ENCODE results near the gene METTL25. TPM values are rescaled to one million over a fixed set of nuclear protein-coding genes. Genes with fewer than 3 reads are reported as not detected.

METTL25 gene
- total RNA-seq, 1 experiment from 2014 or later, result 5.1 TPM

- Histone ChIP-seq H3K4me1 (ENCODE audit: insufficient read depth, low read length) (no peaks in the 10 kb centered on the region), H3K79me2 (ENCODE audit: low read length) (no peaks in the 10 kb centered on the region), H4K20me1 (ENCODE audit: low read length) (no peaks in the 10 kb centered on the region), H3K27me3 (ENCODE audit: low read length) (no peaks in the 10 kb centered on the region), H3K9ac (ENCODE audit: low read length) (no peak overlapping the region), H3K36me3 (ENCODE audit: low read depth, low read length) (no peaks in the 10 kb centered on the region), H2AFZ (ENCODE audit: low read length) (no peak overlapping the region), H3K27ac (ENCODE audit: low read length) (no peak overlapping the region), H3K9me3 (ENCODE audit: low read length) (no peaks in the 10 kb centered on the region), H3K4me2 (ENCODE audit: low read length) (no peak overlapping the region), H3K4me3 (ENCODE audit: low read length) (no peak overlapping the region), H3F3A (ENCODE audit: low read length, unreplicated experiment) (no peaks in the 10 kb centered on the region), H3K9me2 (replicated peaks; ENCODE audit: low read length) (no peaks in the 10 kb centered on the region)
- ATAC-seq (no peak), DNase-seq (peak; percentile 12)
- ChIA-PET POLR2A (ENCODE audit: unreplicated experiment) (no interaction called here), CTCF (no interaction called here)
- BruUV-seq (replicated peaks), result no TSS peak
- intact Hi-C loops (cut with micrococcal nuclease), result no loop called here
- TF ChIP-seq EZH2phosphoT487 (IDR thresholded peaks at IDR 0.05; ENCODE audit: borderline replicate concordance, low read length), result no peak
- TF ChIP-seq, protein P1, sequence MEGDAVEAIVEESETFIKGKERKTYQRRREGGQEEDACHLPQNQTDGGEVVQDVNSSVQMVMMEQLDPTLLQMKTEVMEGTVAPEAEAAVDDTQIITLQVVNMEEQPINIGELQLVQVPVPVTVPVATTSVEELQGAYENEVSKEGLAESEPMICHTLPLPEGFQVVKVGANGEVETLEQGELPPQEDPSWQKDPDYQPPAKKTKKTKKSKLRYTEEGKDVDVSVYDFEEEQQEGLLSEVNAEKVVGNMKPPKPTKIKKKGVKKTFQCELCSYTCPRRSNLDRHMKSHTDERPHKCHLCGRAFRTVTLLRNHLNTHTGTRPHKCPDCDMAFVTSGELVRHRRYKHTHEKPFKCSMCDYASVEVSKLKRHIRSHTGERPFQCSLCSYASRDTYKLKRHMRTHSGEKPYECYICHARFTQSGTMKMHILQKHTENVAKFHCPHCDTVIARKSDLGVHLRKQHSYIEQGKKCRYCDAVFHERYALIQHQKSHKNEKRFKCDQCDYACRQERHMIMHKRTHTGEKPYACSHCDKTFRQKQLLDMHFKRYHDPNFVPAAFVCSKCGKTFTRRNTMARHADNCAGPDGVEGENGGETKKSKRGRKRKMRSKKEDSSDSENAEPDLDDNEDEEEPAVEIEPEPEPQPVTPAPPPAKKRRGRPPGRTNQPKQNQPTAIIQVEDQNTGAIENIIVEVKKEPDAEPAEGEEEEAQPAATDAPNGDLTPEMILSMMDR (conservative IDR thresholded peaks at IDR 0.05; ENCODE audit: low read depth, low read length), result no peak
- TF ChIP-seq EZH2 (IDR thresholded peaks at IDR 0.05; ENCODE audit: low read length, unreplicated experiment), result no peak
These were observed 66.9 kb downstream of the METTL25 start for GRCh38 chr12:82425241-82425640.

DNA sequence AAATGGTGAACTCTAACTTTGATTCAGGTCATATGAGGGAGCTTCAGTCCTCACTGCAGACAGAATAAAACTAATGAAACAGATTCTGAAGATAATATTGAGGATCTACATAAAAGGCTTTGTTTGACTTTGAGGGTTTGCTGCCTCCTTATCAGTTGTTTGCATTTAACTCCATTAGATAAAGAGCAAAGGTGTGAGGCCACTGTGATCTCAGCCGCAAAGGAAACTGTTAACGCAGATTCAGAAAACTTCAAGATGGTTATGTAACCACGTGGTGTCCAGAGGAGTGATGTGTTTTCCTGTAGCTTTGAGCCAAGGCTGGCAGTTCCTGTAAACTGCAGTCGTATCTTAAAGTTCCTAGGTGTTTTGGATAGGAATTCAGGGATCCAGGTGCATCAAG lies 67.8 kb downstream of the METTL25 start:
- no peaks in the 10 kb centered on the region for H3K4me1 ChIP-seq (ENCODE audit: insufficient read depth, low read length)
- no peak for DNase-seq
- no peaks in the 10 kb centered on the region for H3K27me3 ChIP-seq (ENCODE audit: low read length)
- no peak overlapping the region for H3K4me3 ChIP-seq (ENCODE audit: low read length)
- no peaks in the 10 kb centered on the region for H4K20me1 ChIP-seq (ENCODE audit: low read length)
- no peak overlapping the region for H3K4me2 ChIP-seq (ENCODE audit: low read length)
- CTCF ChIA-PET, result no interaction called here
- no peaks in the 10 kb centered on the region for H3K36me3 ChIP-seq (ENCODE audit: low read depth, low read length)
- intact Hi-C loops (cut with micrococcal nuclease), result no loop called here
- H3K9me2 ChIP-seq (replicated peaks; ENCODE audit: low read length), result no peaks in the 10 kb centered on the region
- H3F3A ChIP-seq (ENCODE audit: low read length, unreplicated experiment), result no peaks in the 10 kb centered on the region
- no peak overlapping the region for H2AFZ ChIP-seq (ENCODE audit: low read length)
- no TSS peak for BruUV-seq (replicated peaks)
- POLR2A ChIA-PET (ENCODE audit: unreplicated experiment), result no interaction called here
- ATAC-seq, result no peak
- no peaks in the 10 kb centered on the region for H3K79me2 ChIP-seq (ENCODE audit: low read length)
- no peaks in the 10 kb centered on the region for H3K9me3 ChIP-seq (ENCODE audit: low read length)
- no peak overlapping the region for H3K27ac ChIP-seq (ENCODE audit: low read length)
- TF ChIP-seq EZH2 (IDR thresholded peaks at IDR 0.05; ENCODE audit: low read length, unreplicated experiment) (no peak), EZH2phosphoT487 (IDR thresholded peaks at IDR 0.05; ENCODE audit: borderline replicate concordance, low read length) (no peak)
- TF ChIP-seq, protein P1 (conservative IDR thresholded peaks at IDR 0.05; ENCODE audit: low read depth, low read length), result no peak
- no peak overlapping the region for H3K9ac ChIP-seq (ENCODE audit: low read length)

- H3K9ac ChIP-seq (ENCODE audit: low read length), result no peak overlapping the region
- intact Hi-C loops (cut with micrococcal nuclease), result no loop called here
These were observed 68.3 kb downstream of the METTL25 start for GRCh38 chr12:82426586-82426985.

More at GRCh38 chr12:82426586-82426985, 68.3 kb downstream of the METTL25 start:
- ATAC-seq (no peak), DNase-seq (no peak)
- Histone ChIP-seq H3K27me3 (ENCODE audit: low read length) (no peaks in the 10 kb centered on the region), H4K20me1 (ENCODE audit: low read length) (no peaks in the 10 kb centered on the region), H3K4me3 (ENCODE audit: low read length) (no peak overlapping the region), H3K9me2 (replicated peaks; ENCODE audit: low read length) (no peaks in the 10 kb centered on the region), H3K36me3 (ENCODE audit: low read depth, low read length) (no peaks in the 10 kb centered on the region), H3K27ac (ENCODE audit: low read length) (no peak overlapping the region), H2AFZ (ENCODE audit: low read length) (no peak overlapping the region), H3K9me3 (ENCODE audit: low read length) (no peaks in the 10 kb centered on the region), H3K4me2 (ENCODE audit: low read length) (no peak overlapping the region), H3K4me1 (ENCODE audit: insufficient read depth, low read length) (no peaks in the 10 kb centered on the region), H3F3A (ENCODE audit: low read length, unreplicated experiment) (no peaks in the 10 kb centered on the region), H3K79me2 (ENCODE audit: low read length) (no peaks in the 10 kb centered on the region)
- POLR2A ChIA-PET (ENCODE audit: unreplicated experiment), result no interaction called here
- no TSS peak for BruUV-seq (replicated peaks)
- CTCF ChIA-PET, result no interaction called here
- TF ChIP-seq EZH2 (IDR thresholded peaks at IDR 0.05; ENCODE audit: low read length, unreplicated experiment), result no peak
- TF ChIP-seq, protein P1 (conservative IDR thresholded peaks at IDR 0.05; ENCODE audit: low read depth, low read length), result no peak
- no peak for TF ChIP-seq EZH2phosphoT487 (IDR thresholded peaks at IDR 0.05; ENCODE audit: borderline replicate concordance, low read length)
